Activated T-cell treated with anti-CD3 and anti-CD28 coated beads, Interleukin-2, amount 50 U/mL, for 48 hours (primary cell): ENCODE measurements around the gene MESD.
"Not testable (repeated sequence)": the region's sequence is repeated elsewhere in the genome, so short reads cannot be mapped to it uniquely, and the experiment has no call there.

ENCODE experiments used
- DNase-seq, 2 experiments: peaks; one replicate each; pipeline ENCODE4 v3.0.0-alpha.2; 2020

The MESD gene

GRCh38 chr15:80988148-80988796 lies 1.3 kb downstream of the MESD start:
- DNase-seq: no peak

- DNase-seq: no peak
These were observed 3.1 kb downstream of the MESD start for GRCh38 chr15:80986487-80986886.

- no peak for DNase-seq
These were observed 3.6 kb downstream of the MESD start for GRCh38 chr15:80985981-80986380.

GRCh38 chr15:80984856-80985255 lies 4.8 kb downstream of the MESD start:
- DNase-seq: no peak

GRCh38 chr15:80982839-80983238 lies 6.8 kb downstream of the MESD start:
- no peak for DNase-seq

GRCh38 chr15:80982205-80982604 lies 7.4 kb downstream of the MESD start:
- DNase-seq: no peak

GRCh38 chr15:80979538-80980200 lies 9.9 kb downstream of the MESD start:
- DNase-seq: no peak

- no peak for DNase-seq
These were observed 10.8 kb downstream of the MESD start for GRCh38 chr15:80978685-80979329.

- peak; percentile 63 for DNase-seq
These were observed 12.0 kb downstream of the MESD start for GRCh38 chr15:80977627-80978036.

- DNase-seq: no peak
These were observed 12.8 kb downstream of the MESD start for GRCh38 chr15:80976851-80977250.

GRCh38 chr15:80974914-80975313 lies 14.7 kb downstream of the MESD start:
- DNase-seq: no peak

GRCh38 chr15:80972276-80972675 lies 17.3 kb downstream of the MESD start:
- no peak for DNase-seq

- DNase-seq: no peak
These were observed 18.5 kb downstream of the MESD start for GRCh38 chr15:80971143-80971542.

GRCh38 chr15:80970658-80971057 lies 19.0 kb downstream of the MESD start:
- DNase-seq: no peak

- peak; percentile 63 to 70 for DNase-seq
These were observed 19.5 kb downstream of the MESD start for GRCh38 chr15:80970018-80970657.

GRCh38 chr15:80969316-80969715 lies 20.3 kb downstream of the MESD start:
- no peak for DNase-seq

- no peak for DNase-seq
These were observed 21.6 kb downstream of the MESD start for GRCh38 chr15:80967991-80968510.

GRCh38 chr15:80967451-80967850 lies 22.2 kb downstream of the MESD start:
- DNase-seq: no peak

GRCh38 chr15:80966431-80967197 lies 23.0 kb downstream of the MESD start:
- DNase-seq: no peak

- DNase-seq: not testable (repeated sequence)
These were observed 24.2 kb downstream of the MESD start for GRCh38 chr15:80965454-80965853.

- DNase-seq: no peak
These were observed 30.7 kb downstream of the MESD start for GRCh38 chr15:80958818-80959495.

- no peak for DNase-seq
These were observed 31.6 kb downstream of the MESD start for GRCh38 chr15:80957976-80958375.
